COR-L47 (cell line): ENCODE results near the gene NOTCH4.

Experiments
- DNase-seq: peaks from one replicate; lab custom pipeline; 2025; lab: John Stamatoyannopoulos, UW

The NOTCH4 gene

GRCh38 chr6:32181148-32181702, 42.6 kb downstream of the NOTCH4 start:
- DNase-seq = no peak

GRCh38 chr6:32179766-32180405, 44.0 kb downstream of the NOTCH4 start:
- DNase-seq = no peak

- DNase-seq = no peak
Observed at GRCh38 chr6:32178547-32179440, 45.1 kb downstream of the NOTCH4 start.

- peak; percentile 100 for DNase-seq
Observed at GRCh38 chr6:32177788-32178546, 45.9 kb downstream of the NOTCH4 start, which contains the start of gene RNF5. TSS of gene RNF5 (plus strand) at chr6:32178405. CDS start at chr6:32178512, 107 bp downstream.

GRCh38 chr6:32177183-32177787, 46.6 kb downstream of the NOTCH4 start:
- DNase-seq = peak; percentile 67

- no peak for DNase-seq
Observed at GRCh38 chr6:32176476-32177182, 47.2 kb downstream of the NOTCH4 start.

- DNase-seq = peak; percentile 95
Observed at GRCh38 chr6:32175711-32176475, 48.0 kb downstream of the NOTCH4 start, which contains the start of gene AGPAT1. TSS of gene AGPAT1 (minus strand) at chr6:32176084. CDS start at chr6:32171496, 4,588 bp downstream.

GRCh38 chr6:32175322-32175710, 48.6 kb downstream of the NOTCH4 start:
- no peak for DNase-seq

- DNase-seq = no peak
Observed at GRCh38 chr6:32174416-32174815, 49.5 kb downstream of the NOTCH4 start.

GRCh38 chr6:32173051-32173727, 50.7 kb downstream of the NOTCH4 start:
- no peak for DNase-seq

GRCh38 chr6:32171234-32171633, 52.6 kb downstream of the NOTCH4 start:
- no peak for DNase-seq

- no peak for DNase-seq
Observed at GRCh38 chr6:32170294-32170693, 53.6 kb downstream of the NOTCH4 start.

GRCh38 chr6:32168807-32169591, 54.9 kb downstream of the NOTCH4 start:
- DNase-seq = no peak

GRCh38 chr6:32168350-32168749, 55.5 kb downstream of the NOTCH4 start:
- DNase-seq = no peak

- DNase-seq = no peak
Observed at GRCh38 chr6:32167761-32168262, 56.1 kb downstream of the NOTCH4 start.

- DNase-seq = no peak
Observed at GRCh38 chr6:32167154-32167760, 56.6 kb downstream of the NOTCH4 start.

- no peak for DNase-seq
Observed at GRCh38 chr6:32166411-32167061, 57.3 kb downstream of the NOTCH4 start.

- DNase-seq = no peak
Observed at GRCh38 chr6:32164295-32164694, 59.6 kb downstream of the NOTCH4 start, which contains the start of gene EGFL8. TSS of gene EGFL8 (plus strand) at chr6:32164595. CDS start at chr6:32166166, 1,571 bp downstream.
